Common myeloid progenitor, CD34-positive (primary cell): Measurements from ENCODE around the gene TMPRSS3.

ENCODE experiments used
- CTCF ChIA-PET: fragments of 350-600 bp; sonication (Branson Sonifier 250); formaldehyde crosslinking; loops from one replicate; lab custom pipeline; 2021; ENCODE audit warnings: antibody characterized with exemption; lab: Charles Lee
- POLR2A ChIA-PET: fragments of 350-600 bp; sonication (Branson Sonifier 250); formaldehyde crosslinking; loops from one replicate; lab custom pipeline; 2021; ENCODE audit warnings: antibody characterized with exemption; lab: Charles Lee
- DNase-seq, 3 donors: peaks; one replicate each; pipeline versions ENCODE4 v3.0.0 to v3.0.0-alpha.2; 2013
- H3K27ac ChIP-seq, 2 experiments: 1 replicate in 1 of 2; 2 replicates in 1 of 2; pipeline ENCODE4 v1.7.0; 2013; ENCODE audit warnings: inconsistent platforms in 2 of 2, low read length in 2 of 2, mild to moderate bottlenecking in 2 of 2, low read depth in 1 of 2, moderate library complexity in 1 of 2; ENCODE audit not compliant: severe bottlenecking in 2 of 2, insufficient read depth in 1 of 2, poor library complexity in 1 of 2
- H3K27me3 ChIP-seq, 5 experiments: replicated peaks in 2 of 5; 1 replicate in 3 of 5; 2 replicates in 2 of 5; pipeline versions ENCODE4 v1.6.1 to v1.7.0; 2013; ENCODE audit warnings: low read length in 4 of 5, mild to moderate bottlenecking in 2 of 5, moderate library complexity in 2 of 5, inconsistent platforms in 1 of 5; ENCODE audit not compliant: insufficient read depth in 5 of 5, control insufficient read depth in 4 of 5
- H3K36me3 ChIP-seq, 4 experiments: 1 replicate in 2 of 4; 2 replicates in 2 of 4; pipeline versions ENCODE4 v1.6.1 to v1.7.0; 2013; ENCODE audit warnings: low read length in 3 of 4, control low read depth in 1 of 4, mild to moderate bottlenecking in 1 of 4; ENCODE audit not compliant: control insufficient read depth in 4 of 4, insufficient read depth in 4 of 4
- H3K4me1 ChIP-seq, 4 experiments: 1 replicate in 3 of 4; 2 replicates in 1 of 4; pipeline versions ENCODE4 v1.6.1 to v1.7.1; 2013; ENCODE audit warnings: low read length in 3 of 4, mild to moderate bottlenecking in 3 of 4, control low read depth in 1 of 4, inconsistent platforms in 1 of 4, moderate library complexity in 1 of 4; ENCODE audit not compliant: control insufficient read depth in 4 of 4, insufficient read depth in 4 of 4; ENCODE audit errors: control extremely low read depth in 1 of 4
- H3K4me3 ChIP-seq, 7 experiments: 1 replicate in 4 of 7; 2 replicates in 3 of 7; pipeline versions ENCODE4 v1.5.1 to v1.7.0; 2013; ENCODE audit warnings: mild to moderate bottlenecking in 7 of 7, low read length in 6 of 7, moderate library complexity in 6 of 7, inconsistent platforms in 2 of 7, low read depth in 2 of 7, control low read depth in 1 of 7; ENCODE audit not compliant: insufficient read depth in 4 of 7, control insufficient read depth in 1 of 7; ENCODE audit errors: extremely low read depth in 1 of 7
- H3K9me3 ChIP-seq, 5 experiments: 1 replicate in 4 of 5; 2 replicates in 1 of 5; pipeline versions ENCODE4 v1.6.1 to v1.7.1; 2013; ENCODE audit warnings: low read length in 4 of 5, mild to moderate bottlenecking in 2 of 5, inconsistent platforms in 1 of 5, low read depth in 1 of 5, moderate library complexity in 1 of 5; ENCODE audit not compliant: control insufficient read depth in 4 of 5, insufficient read depth in 2 of 5; ENCODE audit errors: control extremely low read depth in 1 of 5
- WGBS: methylation state at CpG from one replicate; pipeline ENCODE4 v1.1.5; 2013; ENCODE audit not compliant: insufficient coverage; 5-methylcytosine and 5-hydroxymethylcytosine counted together

Gene TMPRSS3

GRCh38 chr21:42387843-42388340 is 8.0 kb downstream of the TMPRSS3 start:
- H3K36me3 ChIP-seq, result no peaks in the 10 kb centered on the region
- peak in 1 of 3 donors; percentile 59 for DNase-seq
- CTCF ChIA-PET, result interaction anchor here (0.6 to 1.4 kb wide), 4 partner anchors 16 to 362 kb away, joined by 3 to 5 read pairs (median 4); partner anchors contain the start of gene UBASH3A
- POLR2A ChIA-PET, result interaction anchor here (1.2 kb wide), 1 partner anchor 37 kb away, joined by 3 read pairs; no protein-coding TSS in a partner anchor
- H3K27ac ChIP-seq, result no peak overlapping the region
- 74% methylated on average over 4 of the region's 6 CpGs for WGBS
- H3K27me3 ChIP-seq, result no peaks in the 10 kb centered on the region
- H3K4me3 ChIP-seq, result peak overlapping the region in 1 of 7 experiments; percentile 11
- H3K9me3 ChIP-seq, result peaks cover 0 to under 1% (median 0%) of the 10 kb centered on the region in 5 experiments
- peaks cover 16 to 34% (median 30%) of the 10 kb centered on the region in 4 experiments for H3K4me1 ChIP-seq

GRCh38 chr21:42387164-42387563 is 8.7 kb downstream of the TMPRSS3 start:
- no CpG with 5 or more reads among the region's 3 CpGs for WGBS
- H3K4me1 ChIP-seq, result peaks cover 16 to 31% (median 28%) of the 10 kb centered on the region in 4 experiments
- ChIA-PET POLR2A (interaction anchor here (1.2 kb wide), 1 partner anchor 38 kb away, joined by 3 read pairs; no protein-coding TSS in a partner anchor), CTCF (interaction anchor here (0.7 to 1.4 kb wide), 2 partner anchors 36 to 49 kb away, joined by 4 to 5 read pairs; no protein-coding TSS in a partner anchor)
- peak; percentile 57 to 84 (median 78) for DNase-seq
- H3K27me3 ChIP-seq, result no peaks in the 10 kb centered on the region
- H3K27ac ChIP-seq, result no peak overlapping the region
- H3K4me3 ChIP-seq, result no peak overlapping the region
- H3K36me3 ChIP-seq, result no peaks in the 10 kb centered on the region
- peaks cover 0 to 6% (median 6%) of the 10 kb centered on the region in 5 experiments for H3K9me3 ChIP-seq

GRCh38 chr21:42386034-42386591 is 9.7 kb downstream of the TMPRSS3 start:
- H3K9me3 ChIP-seq, result peaks cover 2 to 17% (median 10%) of the 10 kb centered on the region in 5 experiments
- H3K27ac ChIP-seq, result no peak overlapping the region
- peaks cover 16 to 31% (median 28%) of the 10 kb centered on the region in 4 experiments for H3K4me1 ChIP-seq
- ChIA-PET POLR2A (no interaction called here), CTCF (no interaction called here)
- H3K36me3 ChIP-seq, result no peaks in the 10 kb centered on the region
- H3K4me3 ChIP-seq, result no peak overlapping the region
- H3K27me3 ChIP-seq, result no peaks in the 10 kb centered on the region
- WGBS, result 92% methylated on average over 11 of the region's 11 CpGs
- no peak for DNase-seq

- 99% methylated on average over 5 of the region's 5 CpGs for WGBS
- H3K9me3 ChIP-seq, result peaks cover 2 to 17% (median 10%) of the 10 kb centered on the region in 5 experiments
These were observed 10.2 kb downstream of the TMPRSS3 start for GRCh38 chr21:42385619-42386018.

GRCh38 chr21:42384989-42385388 is 10.9 kb downstream of the TMPRSS3 start:
- no peaks in the 10 kb centered on the region for H3K27me3 ChIP-seq
- 93% methylated on average over 2 of the region's 2 CpGs for WGBS
- DNase-seq, result peak in 1 of 3 donors; percentile 26
- H3K9me3 ChIP-seq, result peaks cover 2 to 17% (median 10%) of the 10 kb centered on the region in 5 experiments
- H3K4me1 ChIP-seq, result peaks cover 15 to 28% (median 25%) of the 10 kb centered on the region in 4 experiments
- no peak overlapping the region for H3K4me3 ChIP-seq
- ChIA-PET POLR2A (no interaction called here), CTCF (interaction anchor here (1.3 to 1.4 kb wide), 2 partner anchors 18 to 19 kb away, joined by 3 read pairs; partner anchors contain the start of gene UBASH3A)
- no peaks in the 10 kb centered on the region for H3K36me3 ChIP-seq
- no peak overlapping the region for H3K27ac ChIP-seq

More at GRCh38 chr21:42385619-42386018, 10.2 kb downstream of the TMPRSS3 start:
- no peaks in the 10 kb centered on the region for H3K36me3 ChIP-seq
- no peak overlapping the region for H3K27ac ChIP-seq
- H3K4me3 ChIP-seq, result no peak overlapping the region
- H3K4me1 ChIP-seq, result peaks cover 16 to 31% (median 28%) of the 10 kb centered on the region in 4 experiments
- no peaks in the 10 kb centered on the region for H3K27me3 ChIP-seq
- CTCF ChIA-PET, result interaction anchor here (1.3 kb wide), 1 partner anchor 18 kb away, joined by 3 read pairs; the partner anchor contains the start of gene UBASH3A
- POLR2A ChIA-PET, result no interaction called here
- no peak for DNase-seq

GRCh38 chr21:42384156-42384945 is 11.5 kb downstream of the TMPRSS3 start:
- CTCF ChIA-PET, result interaction anchor here (1.3 to 1.4 kb wide), 2 partner anchors 18 to 20 kb away, joined by 3 read pairs; partner anchors contain the start of gene UBASH3A
- 94% methylated on average over 6 of the region's 8 CpGs for WGBS
- DNase-seq, result no peak
- H3K27ac ChIP-seq, result no peak overlapping the region
- H3K9me3 ChIP-seq, result peaks cover 2 to 17% (median 10%) of the 10 kb centered on the region in 5 experiments
- no peak overlapping the region for H3K4me3 ChIP-seq
- POLR2A ChIA-PET, result interaction anchor here (0.6 kb wide), 1 partner anchor 160 kb away, joined by 4 read pairs; no protein-coding TSS in a partner anchor
- no peaks in the 10 kb centered on the region for H3K36me3 ChIP-seq
- H3K27me3 ChIP-seq, result no peaks in the 10 kb centered on the region
- H3K4me1 ChIP-seq, result peaks cover 10 to 21% (median 19%) of the 10 kb centered on the region in 4 experiments
